Measurements from ENCODE around the gene P2RY12. TPM values are rescaled to one million over a fixed set of nuclear protein-coding genes. Genes with fewer than 3 reads are reported as not detected.

P2RY12 gene
- total RNA-seq, 2 experiments from 2014 or later: 0.19 TPM; not detected in 1

- CTCF ChIA-PET (ENCODE audit: unreplicated experiment): no interaction called here
- Histone ChIP-seq H3K4me2 (ENCODE audit: low read length) (no peak overlapping the region), H3K4me1 (ENCODE audit: insufficient read depth, low read length, poor library complexity, severe bottlenecking) (no peaks in the 10 kb centered on the region), H4K20me1 (ENCODE audit: insufficient read depth, low read length) (no peaks in the 10 kb centered on the region), H3K9me3 (ENCODE audit: low read length) (no peaks in the 10 kb centered on the region), H3K36me3 (ENCODE audit: insufficient read depth, low read length) (no peaks in the 10 kb centered on the region), H2AFZ (ENCODE audit: low read length) (no peak overlapping the region), H3K79me2 (ENCODE audit: insufficient read depth, low read depth, low read length) (no peaks in the 10 kb centered on the region), H3K9me2 (ENCODE audit: insufficient read depth, low read length) (no peaks in the 10 kb centered on the region), H3K27ac (ENCODE audit: low read depth, low read length, poor library complexity, severe bottlenecking) (no peak overlapping the region), H3K4me3 (ENCODE audit: low read depth, low read length, poor library complexity, severe bottlenecking) (no peak overlapping the region)
- POLR2A ChIA-PET: no interaction called here
- BruUV-seq (replicated peaks): no TSS peak
- DNase-seq (ENCODE audit: low spot score): no peak
- TF ChIP-seq CTCF (conservative IDR thresholded peaks at IDR 0.05; ENCODE audit: low read length) (no peak), EZH2phosphoT487 (IDR thresholded peaks at IDR 0.05; ENCODE audit: borderline replicate concordance, low read depth, low read length) (no peak)
- intact Hi-C loops (cut with micrococcal nuclease; ENCODE audit: unreplicated experiment): no loop called here
Observed at GRCh38 chr3:151331696-151332095, 52.9 kb downstream of the P2RY12 start.

- intact Hi-C loops (cut with micrococcal nuclease; ENCODE audit: unreplicated experiment): no loop called here
- Histone ChIP-seq H3K9me2 (ENCODE audit: insufficient read depth, low read length) (no peaks in the 10 kb centered on the region), H3K9me3 (ENCODE audit: low read length) (no peaks in the 10 kb centered on the region), H3K79me2 (ENCODE audit: insufficient read depth, low read depth, low read length) (no peaks in the 10 kb centered on the region), H3K27ac (ENCODE audit: low read depth, low read length, poor library complexity, severe bottlenecking) (no peak overlapping the region), H3K4me2 (ENCODE audit: low read length) (no peak overlapping the region), H3K36me3 (ENCODE audit: insufficient read depth, low read length) (no peaks in the 10 kb centered on the region), H2AFZ (ENCODE audit: low read length) (no peak overlapping the region), H3K4me1 (ENCODE audit: insufficient read depth, low read length, poor library complexity, severe bottlenecking) (no peaks in the 10 kb centered on the region), H4K20me1 (ENCODE audit: insufficient read depth, low read length) (no peaks in the 10 kb centered on the region), H3K4me3 (ENCODE audit: low read depth, low read length, poor library complexity, severe bottlenecking) (no peak overlapping the region)
- TF ChIP-seq CTCF (conservative IDR thresholded peaks at IDR 0.05; ENCODE audit: low read length) (no peak), EZH2phosphoT487 (IDR thresholded peaks at IDR 0.05; ENCODE audit: borderline replicate concordance, low read depth, low read length) (no peak)
- ChIA-PET CTCF (ENCODE audit: unreplicated experiment) (no interaction called here), POLR2A (no interaction called here)
- DNase-seq (ENCODE audit: low spot score): no peak
- BruUV-seq (replicated peaks): no TSS peak
Observed at GRCh38 chr3:151330899-151331298, 53.7 kb downstream of the P2RY12 start.

GRCh38 chr3:151330379-151330778, 54.2 kb downstream of the P2RY12 start:
- no peaks in the 10 kb centered on the region for H3K9me2 ChIP-seq (ENCODE audit: insufficient read depth, low read length)
- no peaks in the 10 kb centered on the region for H4K20me1 ChIP-seq (ENCODE audit: insufficient read depth, low read length)
- no peaks in the 10 kb centered on the region for H3K9me3 ChIP-seq (ENCODE audit: low read length)
- DNase-seq (ENCODE audit: low spot score): no peak
- no peaks in the 10 kb centered on the region for H3K4me1 ChIP-seq (ENCODE audit: insufficient read depth, low read length, poor library complexity, severe bottlenecking)
- no peak overlapping the region for H2AFZ ChIP-seq (ENCODE audit: low read length)
- no peak overlapping the region for H3K4me3 ChIP-seq (ENCODE audit: low read depth, low read length, poor library complexity, severe bottlenecking)
- H3K36me3 ChIP-seq (ENCODE audit: insufficient read depth, low read length): no peaks in the 10 kb centered on the region
- no peak overlapping the region for H3K4me2 ChIP-seq (ENCODE audit: low read length)
- intact Hi-C loops (cut with micrococcal nuclease; ENCODE audit: unreplicated experiment): no loop called here
- no peaks in the 10 kb centered on the region for H3K79me2 ChIP-seq (ENCODE audit: insufficient read depth, low read depth, low read length)
- TF ChIP-seq EZH2phosphoT487 (IDR thresholded peaks at IDR 0.05; ENCODE audit: borderline replicate concordance, low read depth, low read length) (no peak), CTCF (conservative IDR thresholded peaks at IDR 0.05; ENCODE audit: low read length) (no peak)
- POLR2A ChIA-PET: no interaction called here
- CTCF ChIA-PET (ENCODE audit: unreplicated experiment): no interaction called here
- no peak overlapping the region for H3K27ac ChIP-seq (ENCODE audit: low read depth, low read length, poor library complexity, severe bottlenecking)
- BruUV-seq (replicated peaks): no TSS peak

Measured in OCI-LY7 (cell line).